ENCODE measurements around the gene DEPP1.
A peak's percentile ranks its signal among the peaks of the same experiment; 100 is the strongest.

The DEPP1 gene

DNA sequence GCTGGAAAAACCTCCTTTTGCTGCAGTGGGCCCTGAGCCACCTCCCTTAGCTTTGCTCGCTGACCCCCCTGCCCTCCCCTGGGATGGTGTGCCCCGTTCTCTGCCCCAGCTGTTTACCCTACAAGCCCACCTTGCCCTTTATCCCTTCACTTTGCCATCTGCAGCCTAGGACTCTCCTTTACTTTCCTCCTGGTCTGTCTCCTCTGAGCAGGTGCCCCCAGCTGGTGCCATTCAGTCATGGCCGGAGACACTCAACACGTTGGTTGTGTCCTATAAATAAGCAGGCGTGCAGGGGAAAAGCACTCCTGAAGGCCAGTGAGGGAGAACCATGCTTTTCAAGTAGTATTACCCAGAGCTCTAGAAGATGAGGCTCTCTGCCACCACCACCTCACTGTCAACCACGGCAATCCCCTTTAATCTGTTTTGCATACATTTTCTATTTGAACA lies 12.9 kb downstream of the DEPP1 start:
- no peak for DNase-seq

DNA sequence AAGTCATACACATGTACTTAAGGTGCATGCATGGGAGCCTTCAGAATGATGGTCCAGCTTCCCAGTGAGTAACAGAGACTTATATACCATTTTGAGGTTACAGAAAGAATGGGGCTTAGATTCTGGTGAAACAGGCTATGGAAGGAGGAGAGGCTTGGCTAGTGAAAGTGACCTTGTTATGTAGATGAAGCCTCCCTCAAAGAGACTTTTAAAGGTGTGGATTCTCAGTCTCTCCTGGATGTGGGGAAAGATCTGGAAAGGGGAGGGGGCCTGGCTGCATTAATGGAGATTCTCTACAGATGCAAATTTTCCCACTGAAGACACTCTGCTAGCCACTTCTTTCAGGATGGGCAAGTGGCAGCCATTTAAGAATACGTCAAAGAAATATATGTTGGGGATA lies 13.5 kb downstream of the DEPP1 start:
- no peak for DNase-seq

DNA sequence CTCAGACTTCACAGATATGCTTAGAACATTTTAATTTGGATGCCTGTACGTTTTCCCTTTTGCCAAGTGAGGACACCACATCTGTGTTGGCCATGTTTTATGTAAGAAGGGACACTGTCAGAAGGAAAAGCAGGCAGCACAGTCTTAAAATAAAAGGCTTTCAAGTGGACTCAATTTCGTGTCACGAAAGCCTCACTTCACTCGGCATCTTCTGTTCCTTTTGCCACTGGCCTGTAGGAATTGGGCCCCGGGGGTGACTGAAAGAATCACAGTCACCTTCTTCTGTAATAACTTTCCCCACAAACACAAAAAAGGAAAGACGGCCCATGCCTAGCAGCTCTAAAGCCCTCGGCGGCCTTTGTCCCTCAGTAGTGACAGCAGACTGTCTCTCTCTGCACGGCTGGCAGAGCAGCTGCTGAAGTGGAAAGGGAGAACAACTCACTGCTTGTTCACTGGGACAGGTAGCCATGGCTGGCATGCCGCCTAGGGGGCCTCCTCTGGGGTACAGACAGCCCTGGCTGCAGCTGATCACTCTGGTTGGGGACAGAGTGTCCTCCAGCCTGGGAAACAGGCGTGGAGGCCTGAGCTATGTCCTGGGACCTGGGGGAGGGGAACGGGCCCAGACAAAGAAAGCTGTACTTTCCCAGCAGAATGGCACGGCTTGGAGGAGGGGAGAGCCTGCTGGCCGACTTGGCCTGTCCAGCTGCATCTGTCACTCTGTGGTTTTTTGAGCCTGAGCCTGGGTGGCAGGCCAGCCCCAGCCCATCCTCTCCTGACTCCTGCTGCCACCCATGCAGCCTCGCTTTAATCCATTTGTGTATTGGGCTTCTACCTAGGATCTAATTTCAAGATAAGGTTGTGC lies 14.6 kb downstream of the DEPP1 start:
- no peak for DNase-seq

DNA sequence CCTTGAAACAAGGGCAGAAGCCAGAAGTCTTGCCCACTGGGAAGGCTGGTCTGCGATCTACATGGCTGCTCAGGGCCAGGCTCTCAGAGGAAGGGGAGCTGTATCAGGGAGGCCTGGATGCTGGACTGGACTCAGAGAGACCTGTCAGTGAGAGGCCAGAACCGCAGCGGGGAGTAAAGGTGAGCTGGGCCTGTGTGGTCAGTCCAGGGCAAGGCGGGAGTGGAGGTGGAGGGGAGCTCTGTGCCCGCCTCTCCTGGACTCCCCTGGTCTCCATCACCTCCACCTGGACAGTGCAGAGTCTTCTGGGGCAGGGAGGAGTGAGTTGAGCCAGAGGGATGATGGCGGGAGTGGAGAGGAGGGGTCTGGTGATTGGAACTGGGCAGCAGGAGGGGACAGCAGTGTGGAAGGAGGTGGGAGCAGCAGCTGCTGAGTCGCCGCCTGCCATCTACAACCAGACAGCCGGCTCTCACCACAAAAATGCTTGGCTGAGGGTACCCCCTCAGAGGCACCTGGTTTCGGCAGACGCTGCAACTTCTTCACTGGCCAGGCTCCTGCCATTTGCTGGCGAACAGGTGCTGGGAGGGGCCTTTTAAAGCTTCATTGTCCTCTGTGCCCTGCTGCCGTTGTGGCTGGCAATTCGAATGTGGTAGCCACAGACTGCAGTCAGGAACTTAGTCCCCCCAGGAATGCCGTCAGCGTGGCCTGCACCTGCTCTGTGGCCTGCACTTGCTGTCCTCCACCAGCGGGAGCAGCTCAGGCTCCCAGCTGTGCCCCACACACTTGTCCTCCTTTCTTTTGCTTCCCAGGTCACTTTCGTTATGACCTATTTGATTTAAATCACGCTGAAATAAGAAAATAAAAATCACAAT lies 15.5 kb downstream of the DEPP1 start:
- DNase-seq = no peak

DNA sequence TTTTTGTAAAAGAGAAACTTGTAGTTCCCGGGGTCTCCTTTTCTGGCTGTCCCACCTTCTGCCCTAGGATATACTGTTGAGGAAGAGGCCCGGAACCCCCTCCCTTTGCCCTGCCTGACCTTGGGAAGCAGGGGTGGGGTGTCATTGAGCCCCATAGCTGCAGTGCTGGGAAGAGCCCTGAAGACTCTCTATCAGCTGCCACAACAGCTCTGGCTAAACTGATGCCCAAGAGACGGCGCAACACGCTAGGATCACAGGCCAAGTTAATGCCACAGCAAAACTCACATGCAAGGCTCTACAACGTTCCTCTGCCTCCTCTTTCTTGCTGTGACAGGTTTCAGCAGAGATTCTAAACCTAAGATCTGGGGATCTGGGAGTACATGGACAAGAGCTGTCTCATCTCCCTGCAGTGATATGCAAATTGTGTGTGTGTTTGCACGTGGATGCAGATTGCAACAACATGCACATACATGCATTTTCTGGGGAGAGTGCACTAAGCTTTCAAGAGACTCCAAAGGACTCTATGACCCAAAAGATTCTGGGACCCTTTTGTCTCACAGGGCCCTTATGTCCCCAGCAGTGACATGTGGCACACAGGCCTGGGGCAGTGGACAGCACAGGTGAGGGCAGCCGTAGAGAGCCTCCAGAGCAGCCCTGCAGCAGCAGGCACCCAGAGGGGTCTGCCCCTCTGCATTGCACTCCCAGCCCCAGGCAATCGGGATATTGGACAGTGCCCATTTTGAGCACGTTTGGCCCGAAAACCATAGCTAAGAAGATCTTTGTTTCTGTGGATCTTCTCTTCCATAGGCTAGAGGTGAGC lies 16.5 kb downstream of the DEPP1 start:
- DNase-seq = no peak

DNA sequence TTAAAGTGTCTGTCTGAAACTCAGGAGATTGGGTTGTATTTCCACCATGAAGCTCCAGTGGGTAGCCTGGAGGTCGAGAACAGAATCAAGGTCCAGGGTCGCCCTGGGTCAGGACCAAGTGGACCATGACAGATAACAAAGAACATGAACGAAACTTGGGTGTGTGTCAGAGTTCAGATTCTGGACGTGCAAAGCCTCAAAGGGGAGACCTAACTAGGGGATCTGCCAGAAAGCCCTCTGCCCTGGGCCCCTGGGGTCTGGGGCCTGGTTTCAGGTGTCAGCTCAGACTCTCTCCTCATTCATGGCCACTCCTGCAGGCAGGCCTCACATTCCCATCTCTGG lies 17.4 kb downstream of the DEPP1 start:
- no peak for DNase-seq

DNA sequence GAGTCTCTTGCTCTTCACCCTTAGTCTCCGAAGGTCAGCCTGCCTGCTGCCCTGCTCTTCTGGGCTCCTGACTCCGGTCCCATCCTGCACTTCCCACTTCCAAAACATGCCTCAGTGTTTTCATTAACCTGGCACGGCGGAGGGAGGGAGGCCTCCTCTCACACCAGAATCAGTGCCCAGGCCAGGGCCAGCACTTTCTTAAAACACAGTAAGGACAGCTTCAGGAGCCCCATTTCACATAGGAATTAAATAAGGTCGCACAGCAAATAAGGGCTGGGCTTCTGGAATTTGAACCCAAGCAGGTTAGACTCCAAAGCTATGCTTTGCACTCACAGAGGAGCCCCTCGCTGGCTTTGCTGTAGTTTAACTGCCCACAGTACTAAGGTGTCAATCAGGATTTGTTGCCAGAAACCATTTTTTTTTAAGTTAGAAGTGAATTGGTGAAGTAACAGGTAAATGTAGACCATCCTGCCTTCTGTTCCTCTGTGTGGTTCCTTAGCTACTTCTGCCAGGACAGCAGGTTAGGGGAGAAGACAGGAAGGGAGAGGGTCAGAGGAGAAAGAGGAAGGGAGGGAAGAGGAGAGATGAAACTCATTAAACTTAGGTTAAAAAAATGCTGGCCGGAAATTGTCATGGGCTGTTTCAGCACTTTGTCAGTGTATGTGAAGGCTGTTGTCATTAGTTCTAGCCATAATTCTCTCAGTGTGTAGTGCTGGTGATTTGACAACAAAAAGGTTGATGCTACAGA lies 18.0 kb downstream of the DEPP1 start:
- DNase-seq = no peak

DNA sequence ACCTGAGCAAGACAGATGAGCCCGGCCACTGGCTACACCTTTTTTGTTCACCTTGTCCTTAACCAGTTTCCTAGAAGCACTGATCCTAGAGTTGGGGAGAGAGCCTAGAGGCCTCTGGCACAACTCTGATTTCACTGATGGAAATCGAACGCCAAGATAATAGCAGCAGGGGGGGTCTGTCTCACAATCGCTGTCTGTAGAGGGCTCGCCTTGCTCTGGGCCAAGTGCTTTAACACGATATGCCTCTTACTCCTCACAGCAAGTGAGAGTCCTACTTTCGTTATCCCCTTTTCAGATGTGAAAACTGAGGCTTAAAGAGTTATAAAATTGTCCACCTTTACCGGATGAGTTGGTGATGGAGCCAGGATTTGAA lies 18.5 kb downstream of the DEPP1 start:
- no peak for DNase-seq

DNA sequence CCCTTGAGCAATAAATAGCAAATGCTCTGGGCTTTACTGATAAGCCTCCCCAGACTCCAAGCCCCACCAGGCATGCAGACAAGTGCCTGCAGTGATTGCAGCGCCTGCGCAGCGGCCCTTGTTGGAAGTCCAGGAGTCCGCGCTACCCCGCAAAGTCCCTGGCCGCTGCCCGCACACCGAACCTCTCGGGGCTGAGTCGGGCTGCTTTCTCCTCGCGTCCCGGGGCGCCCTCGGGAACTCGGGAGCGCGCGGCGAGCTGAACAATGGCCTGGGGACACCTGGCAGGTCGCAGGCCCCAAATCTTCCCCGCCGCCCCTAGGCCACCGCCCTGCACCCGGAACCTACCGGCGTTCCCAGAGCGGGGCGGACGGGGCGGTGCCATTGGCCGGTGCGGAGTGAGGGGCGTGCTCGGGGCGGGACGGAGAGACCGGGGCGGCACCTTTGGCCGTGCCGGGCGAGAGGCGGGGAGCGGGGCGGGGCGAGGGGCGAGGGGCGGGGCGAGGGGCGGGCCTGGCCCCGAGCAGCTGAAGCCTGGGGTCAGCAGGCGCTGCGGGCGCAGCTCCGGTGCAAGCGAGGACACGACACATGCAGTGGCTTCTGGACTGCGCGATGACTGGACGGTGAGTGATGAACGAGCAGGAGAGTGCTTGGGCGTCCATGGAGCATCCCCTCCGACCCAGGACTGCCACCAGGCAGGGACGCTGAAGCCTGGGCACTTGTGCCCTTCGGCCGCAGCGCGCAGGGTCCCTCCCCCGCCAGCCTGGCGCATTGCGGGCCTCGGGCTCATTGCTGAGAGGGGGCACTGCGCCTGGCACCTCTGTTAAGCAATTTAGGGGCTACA lies 19.1 kb downstream of the DEPP1 start, which contains the start of gene RASSF4:
RASSF4 (plus strand) TSS at position 556 of the 841 bp plus-strand sequence. CDS start 10,401 bp downstream, outside the sequence.
- DNase-seq = peak; percentile 84

DNA sequence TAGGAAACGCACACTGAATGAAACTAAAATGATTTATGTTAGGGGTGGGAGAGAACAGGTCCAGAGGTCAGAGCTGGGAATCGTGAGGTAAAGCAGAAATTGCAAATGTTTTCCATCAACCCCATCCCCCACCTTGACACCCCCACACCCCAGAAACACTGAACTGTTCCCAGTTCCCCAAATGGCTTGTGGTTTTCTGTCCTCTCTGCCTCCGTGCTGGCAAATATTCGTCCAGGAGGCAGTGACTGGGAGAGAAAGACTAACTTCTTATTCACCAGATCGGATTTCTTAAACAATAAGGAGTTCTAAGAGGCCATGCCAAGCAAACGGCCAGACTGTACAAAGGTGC lies 19.7 kb downstream of the DEPP1 start:
- DNase-seq = no peak

DNA sequence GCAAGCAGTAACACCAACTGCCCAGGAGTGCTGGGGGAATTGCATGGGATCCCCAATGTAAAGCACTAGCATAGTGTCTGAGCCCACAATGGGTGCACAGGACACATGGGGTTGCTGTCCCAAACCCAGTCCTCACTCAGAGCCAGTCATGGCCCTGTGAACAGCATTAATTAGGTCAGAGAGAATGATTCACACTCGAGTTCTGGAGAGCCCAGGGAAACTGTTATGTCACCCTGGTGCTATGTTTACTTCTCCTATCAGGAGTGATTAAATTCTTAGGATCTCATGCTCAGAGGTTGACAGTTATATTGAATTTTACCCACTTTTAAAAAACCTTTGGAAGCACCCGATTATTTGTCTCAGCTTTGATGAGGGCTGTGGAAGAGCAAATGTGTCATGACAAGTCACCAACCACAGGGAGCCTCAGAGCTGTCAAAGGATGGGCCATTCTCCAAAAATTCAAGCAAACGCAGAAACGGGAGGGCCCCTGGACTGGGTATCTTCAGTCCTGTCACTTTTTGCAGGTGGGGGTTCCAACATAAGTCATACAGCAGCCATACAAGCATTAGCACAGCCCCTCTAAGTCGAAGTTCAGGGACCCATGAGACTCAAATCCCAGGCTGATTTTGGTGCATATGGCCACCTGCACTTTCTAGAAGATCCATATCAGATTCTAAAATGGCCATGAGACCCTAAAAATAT lies 20.3 kb downstream of the DEPP1 start:
- DNase-seq = no peak

DNA sequence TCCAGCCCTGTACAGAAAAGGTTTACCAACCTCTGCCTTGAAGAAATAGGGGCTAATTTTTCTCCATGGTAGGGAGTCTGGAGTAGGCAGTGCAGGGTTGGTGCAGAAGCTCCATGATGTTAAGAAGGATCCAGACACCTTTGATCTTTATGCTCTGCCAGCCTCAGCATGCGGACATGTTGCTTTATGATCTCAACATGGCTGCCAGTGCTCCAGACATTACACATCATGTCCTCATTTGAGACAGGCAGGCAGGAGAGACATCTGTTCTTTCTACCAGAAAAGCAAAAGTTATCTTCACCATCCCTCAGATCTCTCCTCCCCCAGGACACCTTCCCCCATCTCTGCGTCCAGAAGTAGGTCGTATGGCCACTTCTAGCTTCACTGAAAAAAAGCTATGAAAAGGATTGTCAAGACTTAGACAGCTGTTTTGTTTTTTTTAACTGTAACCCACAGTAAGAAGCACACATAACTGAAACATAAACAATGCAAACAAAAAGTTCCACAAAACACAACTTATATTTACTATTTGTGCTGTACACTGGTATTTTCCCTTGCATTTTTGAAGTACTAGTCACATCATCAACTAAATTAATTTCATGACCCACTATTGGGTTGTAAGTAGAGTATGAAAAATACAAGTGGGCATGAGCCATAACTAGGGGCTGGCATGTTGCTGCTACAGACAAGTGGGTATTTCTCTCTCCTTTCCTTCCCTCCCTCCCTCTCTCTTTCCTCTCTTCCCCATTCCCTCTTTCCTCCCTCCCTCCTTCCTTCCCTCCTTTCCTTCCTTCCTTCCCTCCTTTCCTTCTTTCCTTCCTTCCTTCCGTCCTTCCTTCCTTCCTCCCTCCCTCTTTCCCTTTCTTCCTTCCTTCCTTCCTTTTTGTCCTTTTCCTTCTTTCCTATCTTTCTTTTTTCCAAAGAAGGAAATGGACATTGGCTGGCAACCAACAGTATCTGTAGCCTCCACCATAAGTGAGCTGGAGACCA lies 21.6 kb downstream of the DEPP1 start:
- no peak for DNase-seq

DNA sequence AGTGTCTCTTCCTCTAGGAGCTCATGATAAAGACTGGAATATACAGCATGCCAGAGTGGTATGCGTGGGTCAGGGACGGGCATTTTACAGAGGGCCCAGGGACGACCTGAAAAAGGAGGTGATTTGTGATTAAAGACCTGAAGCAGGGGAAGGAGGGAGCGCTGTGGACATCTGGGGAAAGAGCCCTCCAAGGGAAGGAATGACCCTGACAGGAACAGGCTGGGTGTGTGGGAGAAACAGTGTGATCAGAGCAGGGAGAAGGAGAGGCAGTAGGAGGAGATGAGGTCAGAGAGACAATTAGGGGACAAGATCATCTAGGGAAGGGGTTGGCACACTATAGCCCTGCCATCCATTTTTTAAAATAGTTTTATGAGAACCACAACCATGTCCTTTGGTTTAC lies 22.4 kb downstream of the DEPP1 start:
- DNase-seq = no peak

DNA sequence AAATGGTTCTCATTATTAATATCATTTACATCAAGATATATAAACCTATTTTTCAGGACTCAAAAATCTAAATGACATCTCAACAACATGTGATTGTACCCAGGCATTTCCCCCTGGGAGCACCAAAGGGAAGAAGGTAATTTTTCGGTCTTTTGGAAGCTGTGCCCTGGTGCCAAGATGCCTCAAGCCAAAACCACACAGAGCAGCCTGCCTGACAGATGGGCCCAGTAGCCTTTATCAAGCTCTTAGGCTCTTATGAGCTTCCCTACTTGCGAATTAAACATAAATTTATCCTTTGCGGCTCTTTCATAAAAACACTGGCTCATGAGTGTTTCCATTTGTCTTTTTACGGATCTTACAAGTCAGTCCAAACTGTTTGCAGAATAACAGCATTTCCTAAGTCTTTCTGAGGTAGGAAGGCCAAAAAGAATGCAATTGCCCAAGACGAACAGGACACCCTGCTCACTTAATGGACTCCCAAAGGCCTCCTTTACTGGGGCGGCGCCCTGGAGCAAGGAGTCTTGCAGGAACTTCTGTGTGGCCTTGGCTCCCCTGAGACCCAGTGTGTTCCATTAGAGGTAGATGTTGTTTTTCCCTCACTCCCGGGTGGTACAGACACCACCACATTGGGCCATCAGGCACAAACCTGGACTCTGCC lies 23.1 kb downstream of the DEPP1 start:
- DNase-seq = no peak

DNA sequence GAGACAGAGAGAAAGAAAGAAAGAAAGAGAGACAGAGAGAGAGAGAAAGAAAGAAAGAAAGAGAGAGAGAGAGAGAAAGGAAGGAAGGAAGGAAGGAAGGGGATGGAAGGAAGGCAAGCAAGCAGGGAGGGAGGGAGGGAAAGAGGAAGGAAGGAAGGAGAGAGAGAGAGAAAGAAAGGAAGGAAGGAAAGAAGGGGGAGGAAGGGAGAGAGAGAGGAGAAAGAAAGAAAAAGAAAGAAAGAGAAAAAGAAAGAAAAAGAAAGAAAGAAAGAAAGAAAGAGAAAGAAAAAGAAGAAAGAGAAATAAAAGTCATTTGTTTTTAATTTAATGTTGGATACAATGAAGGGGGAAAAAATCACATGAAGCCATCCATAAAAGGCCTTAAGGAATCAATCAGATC lies 23.6 kb downstream of the DEPP1 start:
- DNase-seq = no peak

DNA sequence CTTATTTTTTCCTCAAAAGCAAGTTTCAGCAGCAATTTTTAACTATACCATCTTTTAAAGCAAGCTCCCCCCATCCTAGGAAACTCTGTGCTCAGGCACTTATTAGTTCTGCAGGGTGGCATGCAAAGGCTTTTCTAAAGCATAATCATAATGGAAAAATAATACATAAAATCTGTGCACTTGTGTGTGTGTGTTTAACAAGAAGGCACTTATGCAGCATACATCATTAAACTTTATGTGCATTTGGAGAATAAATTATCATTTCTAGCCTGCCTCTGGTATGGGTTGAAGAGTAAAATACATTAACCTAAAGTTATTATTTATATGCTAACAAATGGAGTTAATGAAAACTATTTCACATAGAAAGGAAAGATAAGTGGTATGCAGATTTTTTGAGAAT lies 24.6 kb downstream of the DEPP1 start:
- DNase-seq = no peak

DNA sequence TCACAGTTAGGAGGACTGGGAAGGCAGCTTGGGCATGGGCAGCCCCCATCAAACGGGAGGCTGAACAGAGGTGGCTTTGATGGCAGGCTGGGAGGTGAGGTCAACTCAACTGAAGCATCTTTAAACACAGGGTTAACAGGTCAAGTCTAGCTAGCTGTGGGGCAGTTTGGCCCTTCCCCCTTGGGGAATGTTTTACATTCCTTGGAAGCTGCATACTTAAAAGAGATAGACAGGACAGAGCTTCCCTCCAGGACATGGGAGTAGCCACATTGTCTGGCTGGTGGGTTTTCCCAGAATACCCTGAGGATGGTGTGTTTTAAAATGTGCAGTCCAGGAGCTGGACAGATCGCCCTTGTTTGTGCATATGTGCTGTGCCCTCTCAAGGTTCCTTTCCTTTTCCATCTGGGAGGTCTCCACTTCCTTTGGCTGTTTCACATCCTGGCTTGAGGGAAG lies 25.8 kb downstream of the DEPP1 start:
- DNase-seq = no peak

DNA sequence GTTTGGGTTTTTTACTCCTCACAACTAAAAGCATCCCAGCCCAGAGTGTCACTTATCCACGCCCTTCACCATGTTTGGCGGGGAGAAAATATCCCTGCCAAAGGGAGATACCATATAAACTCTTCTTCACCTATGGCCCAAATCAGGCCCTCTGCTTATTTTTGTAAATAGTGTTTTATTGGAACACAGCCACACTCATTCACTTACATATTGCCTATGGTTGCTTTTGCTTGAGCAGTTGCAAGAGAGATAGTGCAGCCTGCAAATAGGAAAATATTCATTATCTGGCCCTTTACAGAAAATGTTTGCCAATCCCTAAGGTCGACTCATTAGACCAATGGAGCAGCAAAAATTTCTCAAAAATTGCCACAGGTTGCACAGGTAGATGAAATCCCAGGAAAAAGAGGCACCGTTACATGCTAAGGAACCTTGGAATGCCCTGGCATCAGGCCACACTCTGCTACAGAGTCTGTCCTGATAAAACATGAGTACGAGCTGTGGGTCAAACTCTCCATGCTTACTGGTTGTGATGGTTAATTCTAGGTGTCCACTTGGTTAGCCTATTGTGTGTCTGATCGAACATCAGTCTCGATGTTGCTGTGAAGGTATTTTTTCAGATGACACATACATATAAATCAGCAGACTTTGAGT lies 26.9 kb downstream of the DEPP1 start:
- DNase-seq = no peak
